Spleen (tissue), 7 donors: ENCODE data around the gene TRMT61B.

Source experiments
- POLR2A ChIP-seq, 3 donors: fragments of 450-650 bp; IDR thresholded peaks; one replicate each; pipeline ENCODE4 v1.5.1; 2017; ENCODE audit warnings: antibody characterized with exemption in 3 of 3, mild to moderate bottlenecking in 1 of 3
- POLR2AphosphoS5 ChIP-seq, 3 donors: sonication (generic); formaldehyde crosslinking; IDR thresholded peaks; one replicate each; pipeline ENCODE4 v1.5.1; 2017; ENCODE audit warnings: antibody characterized with exemption in 3 of 3
- TF ChIP-seq, protein P1 (sequence below), 11 experiments: fragments of 200-600 bp in 7 of 11; fragments of 450-650 bp in 4 of 11; sonication (generic) in 4 of 11; IDR thresholded peaks in 8 of 11; conservative IDR thresholded peaks in 3 of 11; 1 replicate in 7 of 11; 2 replicates in 4 of 11; pipeline versions ENCODE4 v1.4.0 to v1.8.0; 2016 to 2021; ENCODE audit warnings: antibody characterized with exemption in 11 of 11, inconsistent platforms in 4 of 11, mild to moderate bottlenecking in 1 of 11
- donor health status: DM: no; HTN: no; CAD: no; lungs with moderate emphysema.
- donor health status: DM: no; HTN: no; CAD: no.
- donor health status: DM: no; HTN: no; CAD: no.

DNA sequence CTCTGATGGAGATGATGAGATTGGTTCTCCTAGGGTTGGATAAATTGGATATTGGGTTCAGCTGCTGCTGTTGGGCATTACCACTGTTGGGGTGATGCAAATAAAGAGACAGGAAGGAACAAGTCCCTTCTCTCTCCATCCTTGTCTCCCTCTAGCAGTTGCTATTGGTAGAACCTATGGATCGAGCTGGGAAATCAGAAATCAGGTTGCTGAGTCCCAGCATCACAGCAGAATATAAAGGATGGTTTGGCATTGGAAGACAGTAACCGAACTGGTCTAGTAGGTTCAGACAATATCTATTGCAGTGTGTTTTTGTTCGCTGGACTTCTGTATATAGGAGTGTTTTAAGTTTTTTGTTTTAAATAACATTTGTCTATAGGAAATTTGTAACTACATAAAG, 32.5 kb upstream of the TRMT61B start:
- TF ChIP-seq, protein P1, sequence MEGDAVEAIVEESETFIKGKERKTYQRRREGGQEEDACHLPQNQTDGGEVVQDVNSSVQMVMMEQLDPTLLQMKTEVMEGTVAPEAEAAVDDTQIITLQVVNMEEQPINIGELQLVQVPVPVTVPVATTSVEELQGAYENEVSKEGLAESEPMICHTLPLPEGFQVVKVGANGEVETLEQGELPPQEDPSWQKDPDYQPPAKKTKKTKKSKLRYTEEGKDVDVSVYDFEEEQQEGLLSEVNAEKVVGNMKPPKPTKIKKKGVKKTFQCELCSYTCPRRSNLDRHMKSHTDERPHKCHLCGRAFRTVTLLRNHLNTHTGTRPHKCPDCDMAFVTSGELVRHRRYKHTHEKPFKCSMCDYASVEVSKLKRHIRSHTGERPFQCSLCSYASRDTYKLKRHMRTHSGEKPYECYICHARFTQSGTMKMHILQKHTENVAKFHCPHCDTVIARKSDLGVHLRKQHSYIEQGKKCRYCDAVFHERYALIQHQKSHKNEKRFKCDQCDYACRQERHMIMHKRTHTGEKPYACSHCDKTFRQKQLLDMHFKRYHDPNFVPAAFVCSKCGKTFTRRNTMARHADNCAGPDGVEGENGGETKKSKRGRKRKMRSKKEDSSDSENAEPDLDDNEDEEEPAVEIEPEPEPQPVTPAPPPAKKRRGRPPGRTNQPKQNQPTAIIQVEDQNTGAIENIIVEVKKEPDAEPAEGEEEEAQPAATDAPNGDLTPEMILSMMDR (IDR thresholded peaks at IDR 0.05 in 8 of 11, conservative IDR thresholded peaks at IDR 0.05 in 3 of 11), result no peak
- TF ChIP-seq POLR2A (IDR thresholded peaks at IDR 0.05), result no peak
- no peak for TF ChIP-seq POLR2AphosphoS5 (IDR thresholded peaks at IDR 0.05)
